ENCODE data around the gene NOS1AP. TPM values are rescaled to one million over a fixed set of nuclear protein-coding genes. Genes with fewer than 3 reads are reported as not detected.

Gene NOS1AP
- total and polyA plus RNA-seq, 12 donors, result 0.37 to 12.0 (median 3.1) TPM

DNA sequence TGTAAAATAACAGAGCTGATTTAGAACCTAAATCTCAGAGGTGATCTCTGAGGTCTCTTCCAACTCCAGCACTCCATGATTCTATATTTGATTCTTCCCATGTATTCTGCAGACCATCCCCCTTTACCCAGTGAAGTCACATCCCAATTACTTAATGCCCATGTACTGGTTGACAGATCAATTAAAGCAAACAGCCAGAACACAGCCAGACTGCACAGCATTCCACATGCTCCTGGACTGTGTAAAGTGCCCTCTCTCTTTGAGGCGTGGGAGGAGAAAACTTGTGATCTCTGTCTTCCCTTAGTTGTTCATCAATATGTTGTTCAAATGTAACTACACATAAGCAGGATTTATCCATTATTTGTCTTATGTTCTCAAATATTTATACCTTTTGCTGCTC is 18.1 kb downstream of the NOS1AP start:
- H3K9me3 ChIP-seq (replicated peaks in 1 of 3), result peaks cover 0 to 8% (median 0%) of the 10 kb centered on the region in 3 donors
- no peaks in the 10 kb centered on the region for H3K36me3 ChIP-seq (replicated peaks in 1 of 2)
- WGBS, 4 donors, result 93 to 100% (median 97%) methylated on average over 1 of the region's 1 CpG
- H3K4me1 ChIP-seq (replicated peaks in 1 of 2), result peaks cover 0 to 11% of the 10 kb centered on the region in 2 donors
- no peak for TF ChIP-seq POLR2A (IDR thresholded peaks at IDR 0.05)
- TF ChIP-seq, protein P1, sequence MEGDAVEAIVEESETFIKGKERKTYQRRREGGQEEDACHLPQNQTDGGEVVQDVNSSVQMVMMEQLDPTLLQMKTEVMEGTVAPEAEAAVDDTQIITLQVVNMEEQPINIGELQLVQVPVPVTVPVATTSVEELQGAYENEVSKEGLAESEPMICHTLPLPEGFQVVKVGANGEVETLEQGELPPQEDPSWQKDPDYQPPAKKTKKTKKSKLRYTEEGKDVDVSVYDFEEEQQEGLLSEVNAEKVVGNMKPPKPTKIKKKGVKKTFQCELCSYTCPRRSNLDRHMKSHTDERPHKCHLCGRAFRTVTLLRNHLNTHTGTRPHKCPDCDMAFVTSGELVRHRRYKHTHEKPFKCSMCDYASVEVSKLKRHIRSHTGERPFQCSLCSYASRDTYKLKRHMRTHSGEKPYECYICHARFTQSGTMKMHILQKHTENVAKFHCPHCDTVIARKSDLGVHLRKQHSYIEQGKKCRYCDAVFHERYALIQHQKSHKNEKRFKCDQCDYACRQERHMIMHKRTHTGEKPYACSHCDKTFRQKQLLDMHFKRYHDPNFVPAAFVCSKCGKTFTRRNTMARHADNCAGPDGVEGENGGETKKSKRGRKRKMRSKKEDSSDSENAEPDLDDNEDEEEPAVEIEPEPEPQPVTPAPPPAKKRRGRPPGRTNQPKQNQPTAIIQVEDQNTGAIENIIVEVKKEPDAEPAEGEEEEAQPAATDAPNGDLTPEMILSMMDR (IDR thresholded peaks at IDR 0.05), result no peak
- no peak overlapping the region for H3K4me3 ChIP-seq
- intact Hi-C loops (cut with DNase I), result no loop called here
- no peak for DNase-seq
- H3K27me3 ChIP-seq, result no peaks in the 10 kb centered on the region
- no peak overlapping the region for H3K27ac ChIP-seq

- Histone ChIP-seq H3K9me3 (replicated peaks in 1 of 3) (peaks cover 0 to 8% (median 0%) of the 10 kb centered on the region in 3 donors), H3K4me3 (no peak overlapping the region), H3K4me1 (replicated peaks in 1 of 2) (peaks cover 0 to 18% of the 10 kb centered on the region in 2 donors), H3K27ac (no peak overlapping the region), H3K27me3 (no peaks in the 10 kb centered on the region), H3K36me3 (replicated peaks in 1 of 2) (no peaks in the 10 kb centered on the region)
- 60 to 74% (median 68%) methylated on average over 5 of the region's 5 CpGs for WGBS, 4 donors
- intact Hi-C loops (cut with DNase I), result no loop called here
- DNase-seq, result no peak
- no peak for TF ChIP-seq POLR2A (IDR thresholded peaks at IDR 0.05)
These were observed 18.9 kb downstream of the NOS1AP start for GRCh38 chr1:162088281-162088969.

- 97 to 100% (median 97%) methylated on average over 2 of the region's 2 CpGs for WGBS, 4 donors
- TF ChIP-seq POLR2A (IDR thresholded peaks at IDR 0.05), result no peak
- TF ChIP-seq, protein P1 (IDR thresholded peaks at IDR 0.05), result no peak
- DNase-seq, result no peak
- intact Hi-C loops (cut with DNase I), result no loop called here
- H3K27me3 ChIP-seq, result no peaks in the 10 kb centered on the region
- H3K9me3 ChIP-seq (replicated peaks in 1 of 3), result peaks cover 0 to 8% (median 0%) of the 10 kb centered on the region in 3 donors
- no peak overlapping the region for H3K27ac ChIP-seq
- H3K36me3 ChIP-seq (replicated peaks in 1 of 2), result no peaks in the 10 kb centered on the region
- H3K4me3 ChIP-seq, result no peak overlapping the region
- peaks cover 0 to 18% of the 10 kb centered on the region in 2 donors for H3K4me1 ChIP-seq (replicated peaks in 1 of 2)
These were observed 20.3 kb downstream of the NOS1AP start for GRCh38 chr1:162089748-162090147.

DNA sequence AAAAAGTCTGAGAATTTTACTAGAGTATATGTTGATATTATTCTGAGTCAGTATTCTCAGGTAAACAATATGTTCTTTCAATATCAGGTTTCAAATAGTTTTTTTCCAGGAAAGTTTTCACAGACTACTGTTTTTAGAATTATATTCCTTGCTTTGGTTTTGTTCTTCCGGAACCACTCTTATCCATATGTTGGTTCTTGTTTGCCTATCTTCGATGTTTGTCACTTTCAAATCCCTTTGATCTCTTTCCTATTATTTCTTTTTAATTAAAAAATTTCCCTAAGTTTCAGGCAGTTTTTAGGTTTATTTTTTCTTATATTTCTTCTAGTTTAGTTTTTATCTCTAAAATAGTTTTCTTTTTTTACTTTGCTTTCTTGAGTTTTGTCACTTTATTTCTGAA is 20.9 kb downstream of the NOS1AP start:
- TF ChIP-seq POLR2A (IDR thresholded peaks at IDR 0.05), result no peak
- TF ChIP-seq, protein P1 (IDR thresholded peaks at IDR 0.05), result no peak
- no peak overlapping the region for H3K4me3 ChIP-seq
- intact Hi-C loops (cut with DNase I), result no loop called here
- no peaks in the 10 kb centered on the region for H3K27me3 ChIP-seq
- 89 to 100% (median 92%) methylated on average over 2 of the region's 2 CpGs for WGBS, 4 donors
- H3K4me1 ChIP-seq (replicated peaks in 1 of 2), result peaks cover 0 to 18% of the 10 kb centered on the region in 2 donors
- H3K9me3 ChIP-seq (replicated peaks in 1 of 3), result peaks cover 0 to 8% (median 0%) of the 10 kb centered on the region in 3 donors
- no peak for DNase-seq
- no peak overlapping the region for H3K27ac ChIP-seq
- no peaks in the 10 kb centered on the region for H3K36me3 ChIP-seq (replicated peaks in 1 of 2)
